AG10803 (cell line): Measurements from ENCODE around the gene NLRP4.

ENCODE experiments used
- DNase-seq: peaks from one replicate; pipeline ENCODE4 v3.0.0; 2010; ENCODE audit warnings: low read depth
- H3K4me3 ChIP-seq: 2 replicates; pipeline ENCODE4 v1.5.1; 2011; ENCODE audit warnings: mild to moderate bottlenecking, low read length, control low read depth
- TF ChIP-seq, protein P1 (sequence below): conservative IDR thresholded peaks from 2 replicates; pipeline ENCODE4 v1.5.1; 2011; ENCODE audit warnings: mild to moderate bottlenecking, low read length, control low read depth, inconsistent platforms

Gene NLRP4, protein sequence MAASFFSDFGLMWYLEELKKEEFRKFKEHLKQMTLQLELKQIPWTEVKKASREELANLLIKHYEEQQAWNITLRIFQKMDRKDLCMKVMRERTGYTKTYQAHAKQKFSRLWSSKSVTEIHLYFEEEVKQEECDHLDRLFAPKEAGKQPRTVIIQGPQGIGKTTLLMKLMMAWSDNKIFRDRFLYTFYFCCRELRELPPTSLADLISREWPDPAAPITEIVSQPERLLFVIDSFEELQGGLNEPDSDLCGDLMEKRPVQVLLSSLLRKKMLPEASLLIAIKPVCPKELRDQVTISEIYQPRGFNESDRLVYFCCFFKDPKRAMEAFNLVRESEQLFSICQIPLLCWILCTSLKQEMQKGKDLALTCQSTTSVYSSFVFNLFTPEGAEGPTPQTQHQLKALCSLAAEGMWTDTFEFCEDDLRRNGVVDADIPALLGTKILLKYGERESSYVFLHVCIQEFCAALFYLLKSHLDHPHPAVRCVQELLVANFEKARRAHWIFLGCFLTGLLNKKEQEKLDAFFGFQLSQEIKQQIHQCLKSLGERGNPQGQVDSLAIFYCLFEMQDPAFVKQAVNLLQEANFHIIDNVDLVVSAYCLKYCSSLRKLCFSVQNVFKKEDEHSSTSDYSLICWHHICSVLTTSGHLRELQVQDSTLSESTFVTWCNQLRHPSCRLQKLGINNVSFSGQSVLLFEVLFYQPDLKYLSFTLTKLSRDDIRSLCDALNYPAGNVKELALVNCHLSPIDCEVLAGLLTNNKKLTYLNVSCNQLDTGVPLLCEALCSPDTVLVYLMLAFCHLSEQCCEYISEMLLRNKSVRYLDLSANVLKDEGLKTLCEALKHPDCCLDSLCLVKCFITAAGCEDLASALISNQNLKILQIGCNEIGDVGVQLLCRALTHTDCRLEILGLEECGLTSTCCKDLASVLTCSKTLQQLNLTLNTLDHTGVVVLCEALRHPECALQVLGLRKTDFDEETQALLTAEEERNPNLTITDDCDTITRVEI

DNA sequence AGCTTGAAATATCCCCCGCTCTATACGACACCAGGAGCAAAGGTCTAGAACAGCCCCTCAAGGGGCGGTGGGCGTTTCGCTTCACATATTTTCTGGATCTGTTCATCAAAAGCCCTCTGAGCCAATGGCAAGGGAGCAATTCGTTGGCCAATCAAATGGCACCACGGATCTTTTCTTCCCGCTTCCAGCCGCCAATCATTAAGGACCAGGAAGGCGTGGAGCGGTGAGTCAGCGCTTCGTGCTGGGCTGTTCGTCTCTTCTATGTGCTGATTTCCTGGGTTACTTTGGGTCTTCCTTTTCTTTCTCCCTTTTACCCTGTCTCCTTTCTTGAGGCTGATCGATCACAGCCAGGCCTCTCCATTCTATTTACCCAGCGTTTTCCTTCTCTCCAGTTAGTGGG lies at the start of gene NLRP4:
NLRP4 (plus strand) TSS at position 201 of the 400 bp plus-strand sequence. CDS start 15,541 bp downstream, outside the sequence.
- H3K4me3 ChIP-seq, result no peak within 1 kb of the TSS
- TF ChIP-seq, protein P1, sequence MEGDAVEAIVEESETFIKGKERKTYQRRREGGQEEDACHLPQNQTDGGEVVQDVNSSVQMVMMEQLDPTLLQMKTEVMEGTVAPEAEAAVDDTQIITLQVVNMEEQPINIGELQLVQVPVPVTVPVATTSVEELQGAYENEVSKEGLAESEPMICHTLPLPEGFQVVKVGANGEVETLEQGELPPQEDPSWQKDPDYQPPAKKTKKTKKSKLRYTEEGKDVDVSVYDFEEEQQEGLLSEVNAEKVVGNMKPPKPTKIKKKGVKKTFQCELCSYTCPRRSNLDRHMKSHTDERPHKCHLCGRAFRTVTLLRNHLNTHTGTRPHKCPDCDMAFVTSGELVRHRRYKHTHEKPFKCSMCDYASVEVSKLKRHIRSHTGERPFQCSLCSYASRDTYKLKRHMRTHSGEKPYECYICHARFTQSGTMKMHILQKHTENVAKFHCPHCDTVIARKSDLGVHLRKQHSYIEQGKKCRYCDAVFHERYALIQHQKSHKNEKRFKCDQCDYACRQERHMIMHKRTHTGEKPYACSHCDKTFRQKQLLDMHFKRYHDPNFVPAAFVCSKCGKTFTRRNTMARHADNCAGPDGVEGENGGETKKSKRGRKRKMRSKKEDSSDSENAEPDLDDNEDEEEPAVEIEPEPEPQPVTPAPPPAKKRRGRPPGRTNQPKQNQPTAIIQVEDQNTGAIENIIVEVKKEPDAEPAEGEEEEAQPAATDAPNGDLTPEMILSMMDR, result no peak
- no peak for DNase-seq

DNA sequence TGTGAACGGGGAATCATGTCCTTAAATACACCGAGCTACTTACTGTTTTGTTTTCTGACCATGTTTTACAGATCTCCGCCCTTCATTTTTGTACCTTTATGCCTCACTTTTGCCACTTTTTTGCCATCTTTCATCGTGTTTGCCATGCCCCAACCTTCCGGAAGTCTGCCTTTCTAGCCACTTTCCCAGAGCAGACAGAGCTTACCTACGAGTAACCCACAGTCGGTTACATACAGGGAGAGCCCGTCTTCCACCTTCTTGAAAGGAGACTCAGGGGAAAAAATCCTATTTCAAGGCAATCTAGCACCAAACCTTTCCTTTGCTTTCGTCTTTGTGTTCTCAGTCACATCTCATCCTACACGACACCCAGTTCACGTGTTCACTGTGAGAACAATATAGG lies 41.3 kb upstream of the NLRP4 start:
- DNase-seq, result no peak
- TF ChIP-seq, protein P1, result no peak
- H3K4me3 ChIP-seq, result no peak overlapping the region

DNA sequence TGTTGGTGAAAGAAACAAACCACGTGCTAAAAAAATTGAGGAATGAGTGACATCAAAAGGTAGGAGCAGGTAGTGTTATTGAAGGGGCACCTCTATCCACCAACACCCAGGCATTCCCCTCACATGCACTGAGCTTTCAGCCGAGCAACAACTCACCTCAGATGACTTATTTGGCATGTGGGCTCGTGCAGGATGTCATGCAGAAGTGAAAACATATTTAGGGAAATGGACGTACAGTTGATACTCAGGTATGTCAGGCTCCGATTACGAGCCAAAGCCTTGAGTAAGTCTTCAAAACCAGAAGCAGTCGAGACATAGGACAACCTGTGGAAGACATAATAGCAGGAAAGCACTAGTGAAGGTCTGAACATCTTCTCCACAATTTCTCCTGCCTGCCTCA lies 34.9 kb upstream of the NLRP4 start:
- TF ChIP-seq, protein P1, result no peak
- no peak overlapping the region for H3K4me3 ChIP-seq

DNA sequence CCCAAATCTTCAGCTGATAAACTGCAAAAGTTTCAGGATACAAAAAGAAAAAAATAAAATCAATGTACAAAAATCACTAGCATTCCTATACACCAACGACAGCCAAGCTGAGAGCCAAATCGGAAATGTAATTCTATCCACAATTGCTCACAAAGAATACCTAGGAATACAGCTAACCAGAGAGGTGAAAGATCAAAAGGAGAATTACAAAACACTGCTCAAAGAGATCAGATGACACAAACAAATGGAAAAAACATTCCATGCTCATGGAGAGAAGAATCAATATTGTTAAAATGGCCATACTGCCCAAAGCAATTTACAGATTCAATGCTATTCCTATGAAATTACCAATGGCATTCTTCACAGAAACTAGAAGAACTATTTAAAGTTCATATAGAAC lies 34.1 kb upstream of the NLRP4 start:
- no peak overlapping the region for H3K4me3 ChIP-seq
- DNase-seq, result no peak
- TF ChIP-seq, protein P1, result no peak

More for the DNA sequence above, 34.9 kb upstream of the NLRP4 start:
- DNase-seq, result no peak

DNA sequence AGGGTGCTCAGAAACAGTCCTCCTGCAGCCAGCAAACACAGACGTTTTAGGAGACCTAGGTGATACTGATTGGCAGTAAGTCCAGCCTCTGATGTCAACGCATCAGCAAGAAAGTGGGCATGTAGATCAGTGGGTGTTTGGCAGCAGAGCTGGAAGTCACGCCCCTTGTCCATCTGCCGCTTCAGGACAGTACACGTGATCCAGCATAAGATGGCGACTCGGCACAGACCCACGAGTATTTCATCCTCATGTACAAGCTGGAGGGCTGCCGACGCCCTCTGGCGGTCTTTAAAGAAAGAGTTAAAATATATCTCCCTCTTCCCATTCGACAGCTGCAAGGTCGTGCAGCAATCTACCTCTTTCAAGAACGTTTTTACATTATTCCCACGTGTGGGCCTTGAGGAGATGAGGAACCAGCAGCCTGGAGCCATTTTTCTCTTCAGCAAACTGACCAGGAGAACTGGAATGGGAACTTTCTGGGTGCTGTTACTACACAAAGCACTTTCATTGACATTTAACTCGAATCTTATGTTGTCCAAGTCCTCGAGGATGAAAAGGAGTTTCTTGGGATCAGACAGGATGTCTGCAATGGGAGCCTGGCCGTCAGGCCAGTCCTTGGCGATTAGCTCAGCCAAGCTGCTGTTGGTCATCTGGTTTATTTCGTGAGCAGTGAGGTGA lies 26.8 kb upstream of the NLRP4 start:
- peak; percentile 30 for DNase-seq
- H3K4me3 ChIP-seq, result no peak overlapping the region
- TF ChIP-seq, protein P1, result no peak

DNA sequence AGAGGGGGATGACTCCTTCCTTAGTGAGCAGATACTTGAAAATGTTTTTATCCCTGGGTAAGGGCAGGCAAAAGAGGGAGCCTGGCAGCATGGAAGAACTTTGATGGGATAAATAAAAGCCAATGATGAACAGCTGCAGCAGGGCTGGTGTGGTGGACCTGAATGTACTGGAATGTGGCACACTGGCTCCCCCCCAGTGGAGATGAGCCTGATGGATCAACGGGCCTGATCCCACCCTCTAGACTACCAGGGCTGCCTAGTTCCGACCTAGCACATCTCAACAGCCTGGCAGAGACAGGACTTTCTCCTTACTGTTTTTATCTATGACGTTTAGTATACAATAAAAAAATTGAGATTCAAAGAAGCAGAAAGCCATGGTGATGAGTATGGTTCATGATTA lies 25.0 kb upstream of the NLRP4 start:
- TF ChIP-seq, protein P1, result no peak
- no peak for DNase-seq
- H3K4me3 ChIP-seq, result no peak overlapping the region
